Neural progenitor cell (in vitro differentiated cells): ENCODE data around the gene TRABD2A.
"Not testable (repeated sequence)": the region's sequence is repeated elsewhere in the genome, so short reads cannot be mapped to it uniquely, and the experiment has no call there.

Experiments used
- CTCF ChIP-seq: fragments of 200-600 bp; sonication (generic); IDR thresholded peaks from 2 replicates; pipeline ENCODE4 v1.5.1; 2017; ENCODE audit warnings: antibody characterized with exemption, mild to moderate bottlenecking
- EZH2phosphoT487 ChIP-seq: fragments of 200-600 bp; sonication (generic); IDR thresholded peaks from 2 replicates; pipeline ENCODE4 v1.6.1; 2017; ENCODE audit warnings: antibody characterized with exemption

GRCh38 chr2:84915675-84916074 lies 34.8 kb upstream of the TRABD2A start:
- not testable (repeated sequence) for TF ChIP-seq CTCF, EZH2phosphoT487
